LHCN-M2 (cell line): Measurements from ENCODE around the gene WNT3A. TPM values are rescaled to one million over a fixed set of nuclear protein-coding genes. Genes with fewer than 3 reads are reported as not detected.

Source experiments
- DNase-seq: peaks from one replicate; pipeline ENCODE4 v3.0.0-alpha.2; 2012; ENCODE audit warnings: low read depth
- total RNA-seq: library from RNA; depleted of rRNA; stranded (reverse); fragments of >200 nt; gene quantifications from 2 replicates; pipeline ENCODE4 v1.2.3, GENCODE V29; 2014

The WNT3A gene
- total RNA-seq, 1 experiment from 2014 or later: not detected

GRCh38 chr1:228070173-228070572 lies 63.4 kb downstream of the WNT3A start:
- DNase-seq: no peak

- DNase-seq: no peak
Measured at GRCh38 chr1:228070851-228071250, 64.1 kb downstream of the WNT3A start.

- no peak for DNase-seq
Measured at GRCh38 chr1:228071839-228072657, 65.2 kb downstream of the WNT3A start.

GRCh38 chr1:228072658-228073043 lies 65.9 kb downstream of the WNT3A start:
- DNase-seq: no peak

- no peak for DNase-seq
Measured at GRCh38 chr1:228073061-228073856, 66.5 kb downstream of the WNT3A start.

GRCh38 chr1:228073857-228074545 lies 67.2 kb downstream of the WNT3A start:
- DNase-seq: no peak

- DNase-seq: no peak
Measured at GRCh38 chr1:228074954-228075730, 68.3 kb downstream of the WNT3A start.

GRCh38 chr1:228075801-228076271 lies 69.0 kb downstream of the WNT3A start:
- no peak for DNase-seq

GRCh38 chr1:228076796-228077430 lies 70.1 kb downstream of the WNT3A start:
- DNase-seq: no peak

GRCh38 chr1:228077565-228078330 lies 71.0 kb downstream of the WNT3A start:
- DNase-seq: no peak

- DNase-seq: no peak
Measured at GRCh38 chr1:228079013-228079412, 72.2 kb downstream of the WNT3A start.

GRCh38 chr1:228079601-228080263 lies 72.9 kb downstream of the WNT3A start:
- no peak for DNase-seq

GRCh38 chr1:228081144-228081543 lies 74.3 kb downstream of the WNT3A start:
- DNase-seq: no peak

- DNase-seq: no peak
Measured at GRCh38 chr1:228081578-228082213, 74.9 kb downstream of the WNT3A start.

- peak; percentile 90 for DNase-seq
Measured at GRCh38 chr1:228082214-228082917, 75.6 kb downstream of the WNT3A start, which contains the start of gene ARF1. TSS of gene ARF1 (plus strand) at chr1:228082708. CDS start at chr1:228097115, 14,407 bp downstream.

GRCh38 chr1:228082918-228083870 lies 76.4 kb downstream of the WNT3A start:
- no peak for DNase-seq

- DNase-seq: peak; percentile 45
Measured at GRCh38 chr1:228083871-228084278, 77.1 kb downstream of the WNT3A start.
